Left ventricle myocardium superior (tissue), 1 donor: Measurements from ENCODE around the gene RUSC2. TPM values are rescaled to one million over a fixed set of nuclear protein-coding genes. Genes with fewer than 3 reads are reported as not detected.
"Not testable (repeated sequence)": the region's sequence is repeated elsewhere in the genome, so short reads cannot be mapped to it uniquely, and the experiment has no call there.

ENCODE experiments used
- ATAC-seq: fragments of 200-7000 bp; cut with Tn5 transposase; one replicate; pipeline ENCODE4 v1.9.1; 2020; ENCODE audit warnings: mild to moderate bottlenecking, moderate library complexity
- DNase-seq: peaks from one replicate; pipeline ENCODE4 v3.0.0-alpha.2; 2020
- intact Hi-C: fragments of 100-400 bp; cut with micrococcal nuclease; formaldehyde crosslinking; loops from one replicate; pipeline ENCODE4 v1.11.0; 2022
- total RNA-seq: library from RNA; stranded (reverse); fragmentation: NEBNext Ultra II Directional; extraction: Animal tissue kit (Norgen Biotek cat#: 25700); gene quantifications from one replicate; pipeline ENCODE4 v1.2.1, GENCODE V29; 2021
- donor health status: DM: no; HTN: yes; CAD: no; lungs with severe emphysema.

Gene RUSC2
- total RNA-seq, 1 donor from 2014 or later = 30.3 TPM

DNA sequence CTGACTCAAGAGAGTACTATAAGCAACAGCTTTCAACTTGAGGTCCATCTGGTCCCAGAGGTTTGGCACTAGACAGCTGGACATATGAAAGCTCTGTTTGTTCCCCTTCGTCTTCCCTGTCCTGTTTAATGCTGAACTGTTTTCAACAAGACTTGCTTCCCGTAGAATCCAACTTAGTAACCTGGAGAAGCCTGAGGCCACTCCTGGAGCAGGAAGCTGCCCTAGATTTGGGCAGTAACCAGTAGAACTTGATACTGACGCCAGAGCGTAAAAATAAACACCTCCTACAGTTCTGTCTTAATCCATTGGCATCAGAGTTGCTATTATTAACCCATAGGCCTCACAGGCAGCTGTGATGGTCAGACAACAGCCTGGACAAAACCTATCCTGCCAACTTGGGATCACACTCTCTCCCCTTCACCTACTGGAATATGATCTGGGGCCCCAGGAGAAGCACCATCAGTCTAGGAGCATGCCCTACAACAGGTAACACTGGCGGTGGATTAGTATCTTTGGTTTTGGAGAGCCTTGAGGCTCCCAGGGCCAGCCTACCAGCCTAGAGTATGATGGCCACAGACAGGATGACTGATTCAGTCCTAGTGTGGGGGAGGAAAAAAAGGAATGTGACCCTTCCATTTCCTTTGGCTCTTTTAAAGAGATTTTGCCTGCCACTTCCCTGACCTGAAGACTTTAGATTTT lies 29.2 kb downstream of the RUSC2 start:
- ATAC-seq = peak; percentile 79
- intact Hi-C loops = no loop called here
- DNase-seq = no peak

DNA sequence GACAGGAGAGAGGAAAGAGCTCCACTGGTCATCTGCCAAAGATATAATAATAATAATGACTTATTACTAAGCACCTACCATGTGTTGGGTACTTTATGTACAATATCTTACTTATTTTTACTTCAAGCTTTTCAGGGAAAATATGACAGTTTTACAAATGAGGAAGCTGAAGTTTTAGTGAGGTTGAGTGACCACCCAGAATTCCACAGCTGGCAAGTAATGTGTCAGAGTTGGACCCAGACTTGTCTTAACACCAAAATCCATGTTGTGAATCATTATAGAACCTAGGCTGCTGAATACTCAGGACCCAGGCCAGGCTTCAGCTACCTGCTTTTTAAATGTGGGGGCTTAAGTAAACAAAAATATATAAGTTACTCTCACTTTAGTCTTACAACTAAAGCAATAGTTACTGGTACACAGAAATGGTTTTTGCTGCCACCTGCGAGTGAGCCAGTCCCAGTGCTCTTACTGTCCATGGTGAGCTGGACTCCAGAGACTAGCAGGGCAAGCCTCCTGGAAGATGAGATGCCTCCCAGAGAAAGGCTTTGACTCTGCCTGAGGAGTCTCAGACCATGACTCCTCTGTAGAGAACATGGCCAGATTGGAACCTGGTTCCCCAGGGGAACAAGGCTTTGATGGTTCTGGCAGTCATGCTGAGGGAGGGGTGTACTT lies 29.9 kb downstream of the RUSC2 start:
- DNase-seq (no peak), ATAC-seq (peak; percentile 3)
- intact Hi-C loops = no loop called here

DNA sequence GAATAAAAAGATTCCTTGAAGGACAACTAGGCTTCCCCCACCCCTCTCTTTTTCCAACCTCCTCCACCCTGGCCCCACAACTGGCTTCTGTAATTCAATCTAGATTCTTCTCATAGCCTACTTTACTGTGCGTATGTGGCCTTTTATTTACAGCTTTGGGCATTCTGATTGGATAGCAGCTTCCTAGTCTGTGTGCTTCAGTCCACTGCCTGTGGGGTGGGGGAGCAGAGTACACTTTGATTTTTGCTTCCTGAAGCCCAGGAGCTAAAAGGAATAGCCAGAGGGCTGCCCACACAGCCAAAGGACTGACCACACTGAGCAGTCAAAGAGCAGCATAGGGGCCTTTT lies 30.4 kb downstream of the RUSC2 start:
- peak; percentile 2 for ATAC-seq
- no peak for DNase-seq
- intact Hi-C loops = no loop called here

DNA sequence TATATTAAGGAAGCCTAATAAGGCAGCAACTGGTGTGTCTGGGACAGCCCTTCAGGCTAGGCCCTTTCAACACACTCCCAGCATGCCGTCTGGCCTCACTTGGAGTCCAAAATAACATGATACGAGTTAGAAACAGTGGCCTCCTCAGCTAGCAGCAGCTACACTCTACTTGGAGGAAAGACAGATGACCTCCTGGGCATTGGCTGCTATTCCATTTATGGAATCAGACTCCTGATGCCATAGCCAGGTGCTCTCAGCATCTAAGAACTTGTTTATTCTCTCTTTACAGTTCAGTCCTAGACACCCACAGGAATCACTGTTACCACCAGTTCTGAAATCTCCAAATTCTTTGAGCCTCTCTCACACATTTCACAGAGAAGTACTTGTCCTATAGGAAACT lies 31.8 kb downstream of the RUSC2 start:
- ATAC-seq (peak; percentile 42), DNase-seq (no peak)
- intact Hi-C loops = no loop called here

DNA sequence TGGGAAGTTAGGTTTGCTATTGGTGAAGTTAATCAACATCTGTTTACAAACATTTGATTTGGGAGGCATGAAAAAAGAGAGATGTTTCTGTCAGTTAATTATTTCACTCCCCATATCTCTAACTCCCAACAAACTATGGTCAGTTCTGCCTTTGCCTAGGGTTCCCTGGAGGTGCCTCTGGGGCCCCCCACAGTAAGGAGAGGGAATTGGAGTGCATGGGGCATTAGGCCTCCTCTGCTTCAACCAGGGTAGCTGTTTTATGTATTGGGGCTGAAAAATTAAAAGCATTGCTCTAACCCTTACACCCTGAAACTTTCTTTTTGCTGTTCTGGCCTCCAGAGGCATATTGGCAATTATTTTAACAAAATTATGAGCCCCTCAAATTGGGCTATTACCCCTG lies 32.3 kb downstream of the RUSC2 start:
- DNase-seq = no peak
- no peak for ATAC-seq
- intact Hi-C loops = no loop called here

DNA sequence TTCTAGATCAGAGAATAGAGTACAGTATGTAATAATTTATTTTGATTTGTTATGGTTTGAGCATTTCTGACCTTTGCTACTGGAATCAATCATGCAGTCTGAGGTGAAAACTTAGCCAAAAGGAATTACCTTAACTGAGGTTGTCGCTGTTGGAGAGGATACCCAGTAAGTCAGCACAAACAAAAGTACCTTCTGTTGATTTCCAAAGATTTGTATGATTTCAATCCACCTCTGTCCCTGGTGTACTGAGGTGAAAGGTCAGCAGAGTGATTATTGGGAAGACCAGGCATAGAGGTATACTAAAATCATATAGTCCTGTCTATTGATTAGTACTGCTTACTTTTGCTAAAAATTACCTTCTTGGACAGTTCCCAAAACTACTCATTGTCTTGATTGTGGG lies 32.8 kb downstream of the RUSC2 start:
- DNase-seq = no peak
- ATAC-seq = no peak

DNA sequence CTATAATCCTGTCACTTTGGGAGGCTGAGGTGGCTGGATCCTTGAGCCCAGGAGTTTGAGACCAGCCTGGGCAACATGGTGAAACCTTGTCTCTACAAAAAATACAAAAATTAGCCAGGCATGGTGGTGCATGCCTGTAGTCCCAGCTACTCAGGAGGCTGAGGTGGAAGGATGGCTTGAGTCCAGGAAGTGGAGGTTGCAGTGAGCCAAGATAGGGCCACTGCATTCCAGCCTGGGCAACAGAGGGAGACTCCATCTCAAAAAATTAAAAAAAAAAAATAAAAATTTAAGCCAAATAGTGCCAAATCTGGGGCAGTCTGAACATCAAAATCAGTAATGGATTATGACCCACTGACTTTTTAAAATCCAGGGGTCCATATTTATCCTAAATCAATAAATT lies 33.6 kb downstream of the RUSC2 start:
- intact Hi-C loops, DNase-seq, ATAC-seq: not testable (repeated sequence)

More for the DNA sequence above, 32.8 kb downstream of the RUSC2 start:
- intact Hi-C loops = no loop called here

DNA sequence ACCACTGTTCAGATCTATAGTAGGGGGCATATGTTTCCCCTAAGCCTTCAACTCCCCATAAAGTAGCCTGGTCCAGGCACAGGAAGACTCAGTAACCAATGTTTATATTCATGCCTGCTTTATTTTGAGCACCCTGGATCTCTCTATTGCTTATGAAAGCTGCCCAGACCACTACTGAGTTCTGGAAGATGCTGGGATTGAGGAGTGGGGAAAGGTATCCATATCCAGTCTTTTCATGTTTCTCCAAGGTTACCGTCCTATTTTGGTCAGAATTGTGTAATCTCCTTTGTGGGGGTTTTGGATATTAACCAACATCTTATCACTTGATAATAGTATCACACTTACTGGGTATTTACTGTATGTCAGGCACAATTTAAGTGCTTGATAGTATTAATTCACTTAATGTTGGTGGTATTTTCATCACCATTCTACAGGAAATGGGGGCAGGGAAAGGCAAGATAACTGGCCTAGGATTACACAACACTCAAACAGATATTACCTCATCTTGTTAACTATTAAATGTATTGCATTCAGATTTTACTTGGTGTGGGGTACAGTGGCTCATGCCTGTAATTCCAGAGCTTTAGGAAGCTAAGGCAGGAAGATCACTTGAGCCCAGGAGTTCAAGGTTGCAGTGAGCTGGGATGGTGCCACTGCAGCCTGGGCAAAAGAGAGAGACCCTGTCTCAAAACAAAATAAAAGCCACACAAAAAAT lies 36.3 kb downstream of the RUSC2 start:
- DNase-seq (no peak), ATAC-seq (peak; percentile 63)
- intact Hi-C loops = no loop called here

DNA sequence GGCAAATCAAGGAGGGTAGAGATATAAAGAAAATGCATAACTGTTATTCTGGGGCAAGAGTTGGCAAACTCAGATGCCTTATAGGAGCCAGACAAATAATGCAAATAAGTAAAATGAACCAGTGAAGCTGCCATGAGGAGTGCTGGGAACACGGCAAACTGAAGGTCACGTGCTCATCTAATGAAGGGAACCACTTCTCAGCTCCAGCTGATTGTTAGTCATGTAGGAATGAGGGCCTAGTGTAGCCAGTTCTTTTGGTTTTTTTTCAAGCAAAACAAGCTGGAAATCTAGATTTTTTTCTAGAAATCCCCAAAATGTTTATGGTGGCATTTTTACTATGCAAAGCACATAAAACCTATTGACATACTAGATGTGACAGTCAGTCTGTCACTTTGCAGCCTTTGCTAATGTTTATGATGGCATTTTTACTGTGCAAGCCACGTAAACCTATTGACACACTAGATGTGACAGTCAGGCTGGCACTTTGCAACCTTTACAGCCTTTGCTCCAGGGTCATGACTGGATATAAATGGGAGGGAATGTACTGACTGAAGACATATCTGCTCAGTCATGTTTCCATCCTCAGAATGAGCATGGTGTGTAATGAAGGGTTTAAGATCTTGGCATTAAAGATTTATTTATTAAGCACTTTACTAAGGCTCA lies 39.4 kb downstream of the RUSC2 start:
- peak; percentile 23 for ATAC-seq
- DNase-seq = no peak
- intact Hi-C loops = no loop called here

DNA sequence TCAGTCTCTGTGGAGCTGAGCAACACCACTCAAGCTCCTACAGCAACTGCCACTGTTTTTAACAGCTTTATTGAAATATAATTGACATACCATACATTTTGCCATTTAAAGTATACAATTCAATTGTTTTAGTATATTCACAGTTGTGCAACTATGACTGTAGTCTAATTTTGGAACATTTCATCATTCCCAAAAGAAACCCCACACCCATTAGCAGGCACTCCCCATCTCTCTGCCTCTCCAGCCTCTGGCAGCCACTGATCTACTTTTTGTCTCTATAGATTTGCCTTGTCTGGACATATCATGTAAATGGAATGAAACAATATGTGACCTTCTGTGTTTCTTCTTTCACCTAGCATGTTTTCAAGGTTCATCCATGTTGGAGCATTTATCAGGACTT lies 43.5 kb downstream of the RUSC2 start:
- DNase-seq = no peak
- intact Hi-C loops = no loop called here
- no peak for ATAC-seq

DNA sequence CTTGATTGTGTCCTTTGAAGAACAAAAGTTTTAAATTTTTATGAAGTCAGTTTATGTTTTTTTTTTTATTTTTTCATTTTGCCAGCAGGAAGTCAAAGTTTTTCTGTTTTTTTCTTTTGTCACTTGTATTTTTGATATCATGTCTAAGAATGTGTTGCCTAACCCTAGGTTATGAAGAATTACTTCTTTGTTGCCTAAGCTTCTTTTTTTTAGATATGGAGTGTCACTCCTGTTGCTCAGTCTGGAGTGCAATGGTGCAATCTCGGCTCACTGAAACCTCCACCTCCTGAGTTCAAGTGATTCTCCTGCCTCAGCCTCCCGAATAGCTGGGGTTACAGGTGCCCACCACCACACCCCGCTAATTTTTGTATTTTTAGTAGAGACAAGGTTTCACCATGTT lies 45.0 kb downstream of the RUSC2 start:
- intact Hi-C loops, DNase-seq, ATAC-seq: not testable (repeated sequence)

DNA sequence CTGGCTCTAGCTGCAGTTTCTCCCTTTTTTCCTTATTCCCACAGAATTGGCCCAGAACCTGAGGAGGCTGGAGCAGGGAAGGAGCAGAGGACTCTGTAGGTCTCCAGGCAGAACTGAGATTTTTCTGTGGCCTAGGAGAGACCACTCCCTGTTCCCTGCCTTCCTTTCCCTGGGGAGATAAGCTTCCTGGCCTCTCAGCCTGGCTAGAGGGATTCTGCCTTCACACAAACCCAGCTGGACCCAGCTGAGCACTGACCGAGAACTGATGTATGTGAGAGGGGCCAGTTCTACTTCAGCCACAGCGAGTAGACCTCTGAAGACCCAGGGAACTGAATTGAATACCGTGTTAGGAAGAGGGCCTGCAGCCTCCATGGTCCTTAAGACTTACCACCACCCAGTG lies 48.0 kb downstream of the RUSC2 start:
- intact Hi-C loops = no loop called here
- ATAC-seq = peak; percentile 87
- DNase-seq = peak; percentile 75

DNA sequence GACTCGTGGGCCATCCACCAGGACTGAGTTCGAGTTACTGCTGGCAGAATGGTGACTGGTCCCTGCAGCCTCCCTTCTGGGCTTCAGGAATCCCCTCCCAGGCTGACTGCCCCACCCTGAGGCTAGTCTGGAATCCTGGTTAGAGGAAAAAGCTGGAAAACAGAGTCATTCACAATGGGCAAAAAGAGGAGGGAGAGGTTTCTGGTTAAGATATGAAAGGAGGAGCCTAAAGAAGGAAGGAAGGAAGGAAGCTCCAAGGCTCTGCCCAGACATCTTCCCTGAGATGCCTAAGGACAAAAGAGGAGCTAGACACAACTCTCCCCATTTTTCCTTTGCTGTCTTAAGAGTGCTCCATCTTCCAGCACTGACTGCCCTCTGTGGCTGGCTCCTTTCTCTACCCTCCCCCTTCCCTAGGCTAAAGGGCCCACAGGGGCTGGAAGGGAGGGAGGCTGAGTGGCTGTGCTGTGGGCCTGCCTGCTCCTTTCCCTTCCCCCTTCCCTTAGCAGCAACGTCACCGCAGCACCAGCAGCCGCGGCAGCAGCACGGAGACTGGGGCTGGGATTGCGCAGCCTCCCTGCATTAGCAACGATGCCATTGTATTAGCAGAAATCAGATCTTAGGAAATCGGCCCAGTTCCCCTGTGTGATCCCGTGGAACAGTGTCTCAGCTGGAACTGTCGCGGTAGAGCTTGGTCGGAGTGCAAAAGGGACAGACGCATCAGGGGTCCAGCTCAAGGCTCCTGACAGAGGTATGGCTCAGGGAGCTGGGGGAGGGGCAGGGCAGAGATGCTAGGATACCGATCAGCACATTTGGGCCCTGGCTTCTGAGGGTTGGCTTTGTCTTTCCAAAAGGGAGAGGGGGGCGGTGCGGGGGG lies 48.7 kb downstream of the RUSC2 start:
- ATAC-seq (peak; percentile 86), DNase-seq (peak; percentile 82)
- intact Hi-C loops = no loop called here

Other genes with a start within 250 kb of the RUSC2 start
- gene TESK1, start 115.2 kb downstream of the RUSC2 start, total RNA-seq = 28.8 TPM
- gene CD72, start 128.3 kb downstream of the RUSC2 start, total RNA-seq = 0.77 TPM
- 0.32 TPM for gene SIT1, start 160.8 kb downstream of the RUSC2 start, total RNA-seq
- gene RMRP, start 167.9 kb downstream of the RUSC2 start, total RNA-seq = 16,495 TPM
- gene CCDC107, start 168.2 kb downstream of the RUSC2 start, total RNA-seq = 45.6 TPM
- 0.45 TPM for gene ARHGEF39, start 175.1 kb downstream of the RUSC2 start, total RNA-seq
- gene CA9, start 183.8 kb downstream of the RUSC2 start, total RNA-seq = 0.64 TPM
- gene TPM2, start 199.8 kb downstream of the RUSC2 start, total RNA-seq = 1,217 TPM
- 243 TPM for gene TLN1, start 242.1 kb downstream of the RUSC2 start, total RNA-seq
- 19.4 TPM for gene CREB3, start 242.6 kb downstream of the RUSC2 start, total RNA-seq